Retina (tissue), 1 donor: ENCODE measurements around the gene NAV2.

Experiments used
- DNase-seq: peaks from one replicate; pipeline ENCODE4 v3.0.0-alpha.2; 2016

Gene NAV2

DNA sequence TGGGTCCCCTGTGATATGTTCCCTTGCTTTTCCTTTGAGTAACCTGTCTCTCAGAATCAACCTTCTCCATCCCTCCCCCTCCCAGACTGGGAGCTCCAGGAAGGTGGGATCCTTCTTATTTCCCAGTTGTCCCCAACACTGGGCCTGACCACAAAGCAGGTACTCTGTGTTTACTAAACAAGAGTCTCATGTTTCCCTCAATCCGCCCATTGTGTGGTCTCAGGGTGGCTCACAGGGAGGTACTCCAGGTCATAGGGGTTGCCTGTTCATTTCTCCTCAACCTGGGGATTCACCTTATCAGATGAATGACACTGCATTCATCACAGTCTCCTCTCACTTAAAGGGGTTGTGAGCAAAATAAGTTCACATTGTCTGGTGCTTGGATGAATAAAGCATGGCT, 26.4 kb upstream of the NAV2 start:
- no peak for DNase-seq

DNA sequence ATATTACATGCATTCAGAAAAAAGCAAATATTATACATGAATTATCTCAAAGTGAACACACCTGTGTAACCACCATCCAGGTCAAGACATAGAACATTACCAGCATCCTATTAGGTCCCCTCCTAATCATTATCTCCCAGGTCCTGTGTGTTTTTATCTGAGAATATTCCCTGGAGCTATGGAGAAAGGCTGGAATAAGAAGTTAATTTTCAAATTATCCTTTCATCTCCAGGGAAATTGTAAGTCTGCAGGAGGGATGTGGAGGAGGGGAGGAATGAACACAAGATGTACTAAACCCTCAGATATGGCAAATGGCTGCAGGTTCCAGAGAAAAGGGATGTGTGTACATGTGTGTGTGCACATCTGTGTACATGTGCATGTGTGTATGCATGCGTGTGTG, 25.2 kb upstream of the NAV2 start:
- DNase-seq = no peak

DNA sequence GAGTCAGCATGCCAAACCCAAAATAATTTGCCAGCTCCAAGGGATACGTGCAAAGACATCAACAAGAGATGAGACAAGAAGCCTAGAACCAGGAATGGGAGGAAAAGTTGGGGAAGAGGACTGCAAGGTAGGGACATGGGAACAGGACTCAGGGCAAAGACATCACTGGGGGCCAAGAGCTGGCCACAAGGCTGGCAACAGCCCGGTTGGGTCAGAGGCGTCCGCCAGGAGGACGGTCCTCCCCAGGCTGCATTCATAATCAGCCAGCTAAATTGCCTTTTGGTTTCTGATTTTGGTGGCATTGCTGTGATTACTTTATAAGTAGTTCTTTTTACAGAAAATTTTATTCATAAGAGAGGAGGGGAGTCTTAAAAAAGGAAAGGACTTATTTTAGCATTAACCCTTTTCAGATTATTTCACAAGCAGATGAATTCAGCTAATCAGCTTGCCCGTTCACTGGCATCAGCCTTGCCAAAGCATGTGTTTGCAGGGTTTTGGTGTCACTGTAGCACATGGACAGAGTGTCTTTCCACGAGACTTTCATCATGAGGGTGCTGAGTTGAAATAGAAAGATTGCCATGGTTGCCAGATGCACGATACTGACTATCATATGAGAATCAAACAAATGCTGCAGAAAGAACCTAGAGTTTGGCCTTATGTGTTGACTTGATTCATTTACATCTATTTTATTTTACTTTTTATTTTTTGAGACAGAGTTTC, 23.2 kb upstream of the NAV2 start:
- DNase-seq = no peak

DNA sequence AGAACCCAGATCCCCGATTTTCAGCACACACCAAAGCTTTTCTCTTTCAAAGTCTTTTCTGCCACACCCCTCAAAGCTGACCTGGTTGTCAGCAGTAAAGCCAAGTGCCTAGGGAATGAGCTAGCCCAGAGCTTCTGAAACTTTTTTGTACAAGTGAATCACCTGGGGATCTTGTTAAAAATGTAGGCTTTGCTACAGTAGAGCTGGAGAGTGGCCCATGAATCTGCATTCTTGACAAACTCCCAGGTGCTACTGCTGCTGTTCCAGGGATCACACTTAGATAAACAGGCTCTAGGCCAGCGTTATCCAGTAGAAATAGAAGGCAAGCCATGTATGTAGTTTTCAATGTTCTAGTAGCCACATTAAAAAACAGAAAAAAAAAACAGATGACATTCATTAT, 21.8 kb upstream of the NAV2 start:
- no peak for DNase-seq

DNA sequence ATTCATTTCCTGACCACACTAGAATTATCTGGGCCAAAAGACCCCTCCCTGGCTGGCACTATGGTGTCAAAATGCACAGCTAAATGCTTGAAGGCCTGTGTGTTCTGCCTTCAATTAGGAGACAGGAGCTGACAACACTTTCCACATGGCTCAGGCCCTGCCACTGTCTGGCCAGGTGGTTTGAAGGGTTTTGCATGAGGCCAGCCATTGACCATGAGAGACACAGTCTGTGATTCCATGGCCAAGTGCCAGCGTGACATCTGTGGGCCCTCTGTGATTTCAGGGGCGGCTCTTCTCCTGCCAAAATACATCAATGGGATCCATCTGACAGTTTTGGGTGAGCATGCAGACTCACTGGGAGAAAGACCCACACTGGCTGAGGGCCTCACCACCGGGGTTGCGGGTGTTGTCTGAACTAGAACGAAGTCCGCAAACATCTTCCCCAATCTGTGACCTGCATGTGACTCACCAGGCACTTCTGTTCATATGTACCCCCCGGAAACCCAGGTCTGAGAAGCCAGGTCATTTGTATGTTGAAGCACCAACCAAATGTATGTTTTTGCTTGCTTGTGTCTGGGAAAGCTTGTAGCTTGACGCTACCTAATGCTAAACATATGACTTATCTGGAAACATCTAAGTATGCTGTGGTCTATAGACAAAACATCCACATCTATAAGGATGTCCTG, 20.7 kb upstream of the NAV2 start:
- DNase-seq = no peak

DNA sequence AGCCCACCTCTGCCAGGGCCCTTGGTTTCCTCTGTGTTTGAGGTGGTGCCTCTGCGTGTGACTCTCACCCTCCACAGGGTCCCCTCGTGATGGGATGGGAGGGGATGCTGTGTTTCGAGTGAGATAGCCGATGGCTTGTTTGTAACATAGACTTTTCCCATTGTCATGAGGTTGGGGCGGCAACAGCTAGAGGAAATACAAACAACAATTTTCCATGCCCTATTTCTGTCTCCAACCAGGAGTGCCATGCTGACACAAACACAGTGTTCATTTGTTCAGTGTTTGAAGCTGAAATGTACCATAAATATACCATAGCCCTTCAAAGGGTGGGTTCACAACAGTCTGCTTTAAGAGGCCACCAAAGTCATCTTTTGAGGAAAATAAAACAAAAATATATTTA, 19.5 kb upstream of the NAV2 start:
- no peak for DNase-seq

DNA sequence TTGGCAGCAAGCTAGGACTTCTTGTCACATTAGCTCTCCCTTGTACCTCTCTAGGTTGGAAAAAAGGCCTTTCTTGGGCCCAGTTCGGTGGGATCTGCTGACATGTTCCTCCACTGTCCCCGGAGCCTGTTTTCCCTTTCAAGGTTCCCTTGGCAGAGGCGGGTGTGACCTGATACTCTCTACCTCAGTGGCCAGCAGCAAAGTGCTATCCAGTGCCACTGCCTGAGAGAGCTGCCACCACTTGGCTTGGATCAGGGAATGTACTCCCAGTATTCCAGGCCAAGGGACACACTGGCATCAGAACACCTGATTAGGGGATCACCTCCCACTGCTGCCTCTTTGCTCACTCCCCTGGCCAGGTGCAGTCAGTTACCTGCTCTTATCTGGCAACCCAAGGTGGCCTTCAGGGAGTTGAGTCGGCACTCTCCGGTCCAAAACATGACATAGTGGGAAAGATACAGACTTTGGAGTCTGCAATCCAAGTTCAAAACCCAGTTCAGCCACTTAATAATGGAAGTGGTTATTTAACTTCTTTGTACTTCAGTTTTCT, 17.8 kb upstream of the NAV2 start:
- DNase-seq = no peak

DNA sequence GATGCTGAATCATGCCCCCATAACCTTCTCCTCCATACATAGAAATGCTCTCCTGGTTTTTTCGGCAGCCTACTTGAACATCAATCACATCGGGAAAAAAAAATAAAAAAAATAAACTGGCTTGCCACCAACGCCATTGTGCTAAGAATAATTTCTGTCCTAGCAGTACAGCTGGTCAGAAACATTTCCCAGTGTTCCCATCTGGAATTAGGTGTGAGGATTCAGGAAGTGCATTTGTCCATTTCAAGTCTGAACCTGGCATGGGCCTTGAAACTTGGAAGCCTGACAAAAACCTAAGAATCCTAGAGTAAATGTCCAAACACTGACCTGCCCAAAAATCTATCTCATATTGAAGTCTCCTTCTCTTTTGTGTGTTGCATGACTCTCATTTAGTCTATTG, 16.6 kb upstream of the NAV2 start:
- no peak for DNase-seq

DNA sequence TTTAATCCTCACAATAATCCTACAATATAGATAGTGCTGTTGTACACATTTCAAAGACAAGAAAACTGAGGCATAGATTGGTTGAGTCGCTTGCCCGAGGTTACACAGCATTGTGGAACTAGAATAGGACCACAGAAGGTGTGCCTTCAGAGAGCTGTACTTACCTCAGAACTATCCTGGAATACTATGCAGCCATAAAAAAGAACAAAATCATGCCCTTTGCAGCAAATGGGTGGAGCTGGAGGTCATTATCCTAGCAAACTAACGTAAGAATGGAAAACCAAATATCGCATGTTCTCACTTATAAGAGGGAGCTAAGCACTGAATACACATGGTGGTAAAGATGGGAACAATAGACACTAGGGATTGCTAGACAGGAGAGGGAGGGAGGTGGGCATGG, 15.7 kb upstream of the NAV2 start:
- DNase-seq = no peak

DNA sequence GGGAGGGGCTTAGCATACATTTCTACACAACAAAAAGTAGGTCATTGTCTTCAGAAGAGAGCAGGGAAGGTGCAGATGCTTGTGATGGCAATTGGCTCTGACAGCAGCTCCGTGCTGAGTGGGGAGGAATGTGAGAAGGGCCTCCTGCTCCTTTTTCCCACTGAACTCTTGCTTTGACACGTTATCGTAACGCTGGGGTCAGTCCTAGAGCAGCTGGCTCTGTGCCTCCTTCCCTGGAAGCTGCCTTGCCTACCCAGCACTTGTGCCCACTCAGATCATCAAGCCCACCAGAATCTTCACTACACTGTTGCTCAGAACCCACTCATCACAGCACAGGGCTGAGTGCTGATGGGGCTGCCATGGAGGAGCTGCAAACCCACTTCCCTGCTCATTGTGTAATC, 14.9 kb upstream of the NAV2 start:
- peak; percentile 89 for DNase-seq

DNA sequence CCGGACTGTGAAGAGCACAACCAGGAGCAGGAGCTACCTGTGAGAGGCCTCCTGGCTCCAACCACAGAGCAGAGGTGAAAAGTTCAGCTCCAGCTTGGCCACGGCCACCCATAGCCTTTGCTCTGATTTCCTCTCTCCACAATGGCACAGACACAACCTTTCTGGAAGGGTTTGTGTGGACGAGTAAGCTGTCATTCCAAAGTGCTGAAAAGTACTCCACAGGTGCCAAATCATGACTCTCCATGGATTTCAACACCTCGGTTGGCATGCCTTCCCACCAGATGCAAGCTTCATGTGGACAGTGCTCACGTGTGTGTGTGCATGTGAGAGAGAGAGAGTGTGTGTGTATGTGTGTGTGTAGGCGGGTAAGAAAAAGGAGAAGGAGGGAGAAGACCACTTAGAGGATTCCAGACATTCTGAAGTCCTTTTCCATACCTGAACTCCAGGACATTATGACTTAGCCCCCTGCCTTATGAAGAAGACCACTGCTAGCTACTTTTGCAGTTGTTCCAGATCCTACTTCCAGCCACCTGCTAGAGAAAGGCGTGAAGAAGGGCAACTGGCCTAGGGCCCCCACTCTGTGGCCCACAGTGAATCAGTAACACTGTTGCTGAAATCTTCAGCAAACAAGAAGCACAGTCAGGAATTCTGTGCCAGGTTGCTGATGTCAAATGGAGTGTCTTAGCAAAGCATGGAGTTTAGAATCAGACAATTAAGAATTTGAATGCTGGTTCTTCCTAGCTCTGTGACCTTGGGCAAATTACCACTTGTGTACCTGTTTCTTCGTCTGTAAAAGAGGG, 13.9 kb upstream of the NAV2 start:
- DNase-seq = peak; percentile 29

DNA sequence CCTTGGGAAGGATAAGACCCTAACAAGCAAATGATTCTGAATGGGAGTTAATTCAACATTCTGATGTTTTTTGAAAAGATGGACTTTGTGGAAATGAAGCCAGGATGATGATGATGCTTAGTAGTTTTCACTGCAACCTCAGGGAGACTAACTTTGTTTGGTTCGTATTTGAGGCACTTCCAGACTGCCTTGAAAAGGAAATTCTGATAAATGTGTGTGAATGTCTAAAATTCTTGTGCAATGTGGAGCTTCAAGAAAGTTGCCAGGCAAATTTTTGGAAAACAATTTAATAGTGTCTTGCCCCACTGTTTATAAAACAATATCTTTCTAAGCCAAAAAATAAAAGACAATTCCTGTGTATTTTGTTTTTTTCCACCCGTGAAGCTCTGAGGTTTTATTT, 11.2 kb upstream of the NAV2 start:
- DNase-seq = no peak

DNA sequence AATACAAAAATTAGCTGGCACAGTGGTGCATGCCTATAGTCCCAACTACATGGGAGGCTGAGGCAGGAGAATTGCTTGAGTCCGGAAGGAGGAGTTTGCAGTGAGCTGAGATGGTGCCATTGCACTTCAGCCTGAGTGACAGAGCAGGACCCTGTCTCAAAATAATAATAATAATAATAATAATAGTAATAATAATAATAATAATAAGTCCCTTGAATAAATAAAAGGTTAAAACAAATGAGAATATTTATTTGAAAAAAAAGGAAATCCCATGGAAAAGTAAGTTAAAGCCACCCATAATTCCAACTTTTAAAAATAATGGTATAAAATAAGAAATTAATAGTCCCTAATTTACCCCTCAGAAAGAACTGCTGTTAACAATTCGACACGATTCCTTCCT, 10.0 kb upstream of the NAV2 start:
- DNase-seq = no peak

DNA sequence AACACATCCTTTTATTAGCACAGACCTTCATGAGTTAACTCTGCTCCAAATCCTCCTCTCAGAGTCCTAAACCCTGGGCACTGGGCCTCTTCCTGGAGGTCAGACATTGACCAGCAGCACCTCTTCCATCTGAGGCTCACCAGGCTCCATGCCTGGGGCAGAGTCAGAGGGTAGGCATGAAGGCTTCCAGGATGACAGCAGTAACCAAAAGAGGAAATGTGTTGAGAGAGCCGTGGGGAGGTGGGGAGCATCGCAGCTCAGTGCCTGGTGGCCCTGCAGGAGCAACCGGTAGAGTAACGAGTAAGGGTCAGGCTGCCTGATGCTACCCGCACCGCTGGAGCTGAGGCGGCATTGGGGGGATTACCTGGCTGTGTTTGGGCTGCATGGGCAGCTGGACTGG, 9.4 kb upstream of the NAV2 start:
- DNase-seq = no peak

DNA sequence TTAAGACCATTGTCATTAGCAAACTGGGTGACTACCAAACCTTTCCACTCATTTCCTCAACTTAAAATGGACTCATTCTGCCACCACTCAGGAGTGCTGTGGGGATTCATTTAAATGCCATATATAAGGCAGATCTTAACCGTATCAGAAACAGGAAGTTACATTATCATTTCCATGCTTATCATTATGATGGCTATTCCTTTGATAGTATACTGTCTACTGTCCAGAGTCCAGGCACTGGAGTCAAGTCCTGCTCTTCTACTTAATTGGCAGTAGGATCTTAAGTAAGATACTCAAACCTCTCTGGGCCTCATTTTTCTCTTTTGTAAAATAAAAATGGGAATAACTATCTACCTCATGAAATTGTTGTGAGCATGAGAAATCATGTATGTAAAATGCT, 8.4 kb upstream of the NAV2 start:
- DNase-seq = no peak

DNA sequence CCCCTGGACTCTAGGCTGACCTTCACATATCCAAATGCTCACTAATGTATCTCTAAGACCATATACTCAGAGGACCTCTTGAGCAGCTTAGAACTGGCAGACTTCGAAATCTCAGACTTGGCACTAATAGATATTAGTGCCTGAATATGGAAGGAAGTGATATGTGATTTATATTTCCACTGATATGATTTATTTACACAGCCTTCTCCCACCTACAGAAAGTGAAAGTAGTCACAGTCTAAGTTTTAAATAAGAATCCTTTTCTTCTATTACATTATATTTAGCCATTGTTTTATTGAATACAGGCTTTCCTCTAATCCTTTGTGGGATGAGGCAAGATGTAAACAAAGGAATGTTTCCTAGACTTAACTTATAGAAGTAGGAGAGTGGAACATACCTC, 6.7 kb upstream of the NAV2 start:
- DNase-seq = no peak

DNA sequence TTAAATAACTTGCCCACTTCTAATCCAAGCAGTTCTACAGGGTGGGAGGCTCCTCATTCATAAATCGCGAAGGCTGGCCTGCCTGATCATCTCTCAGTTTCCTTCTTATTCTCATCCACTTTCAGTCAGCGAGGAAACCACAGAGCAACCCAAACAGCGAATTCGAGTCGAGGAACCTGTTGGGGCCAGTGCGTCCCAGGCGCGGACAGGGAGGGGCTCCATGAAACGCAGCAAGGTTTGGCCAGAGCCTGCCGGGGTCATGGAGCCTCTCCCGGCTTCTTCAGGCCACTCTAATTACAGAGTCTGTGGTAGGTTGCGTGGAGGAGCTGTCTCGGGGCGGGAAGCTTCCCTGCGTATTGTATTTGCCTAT, 741 bp upstream of the NAV2 start:
- DNase-seq = no peak

DNA sequence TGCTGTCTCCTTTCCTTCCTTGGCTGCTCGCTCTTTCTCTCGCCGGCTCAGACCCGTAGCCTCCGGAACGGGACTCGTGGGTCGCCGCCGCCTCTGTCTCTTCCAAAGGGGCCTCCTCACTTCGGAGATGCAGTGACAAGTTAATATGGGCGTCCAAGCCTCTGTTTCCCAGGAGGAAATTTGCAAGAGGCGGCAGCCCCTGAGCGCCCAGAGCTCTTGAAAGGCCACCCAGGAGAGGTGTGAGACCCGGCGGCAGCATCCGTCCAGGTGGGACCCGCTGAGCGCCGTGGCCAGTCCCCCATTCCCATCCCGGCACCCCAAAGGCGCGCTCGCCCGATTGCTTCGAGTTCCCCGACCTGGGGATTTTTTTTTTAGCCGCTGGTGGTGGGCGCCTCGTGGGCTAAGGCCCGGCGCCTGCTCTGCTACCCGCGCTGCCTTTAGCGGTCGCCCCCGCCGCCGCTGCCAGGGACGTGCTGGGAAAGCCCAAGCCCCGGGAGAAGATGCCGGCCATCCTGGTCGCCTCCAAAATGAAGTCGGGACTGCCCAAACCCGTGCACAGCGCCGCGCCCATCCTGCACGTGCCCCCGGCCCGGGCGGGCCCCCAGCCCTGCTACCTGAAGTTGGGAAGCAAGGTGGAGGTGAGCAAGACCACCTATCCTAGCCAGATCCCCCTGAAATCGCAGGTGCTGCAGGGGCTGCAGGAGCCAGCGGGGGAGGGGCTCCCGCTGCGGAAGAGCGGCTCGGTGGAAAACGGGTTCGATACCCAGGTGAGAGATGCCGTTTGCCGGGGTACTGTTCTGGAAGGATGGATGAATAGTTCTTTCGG, 772 bp downstream of the NAV2 start:
- peak; percentile 76 for DNase-seq

DNA sequence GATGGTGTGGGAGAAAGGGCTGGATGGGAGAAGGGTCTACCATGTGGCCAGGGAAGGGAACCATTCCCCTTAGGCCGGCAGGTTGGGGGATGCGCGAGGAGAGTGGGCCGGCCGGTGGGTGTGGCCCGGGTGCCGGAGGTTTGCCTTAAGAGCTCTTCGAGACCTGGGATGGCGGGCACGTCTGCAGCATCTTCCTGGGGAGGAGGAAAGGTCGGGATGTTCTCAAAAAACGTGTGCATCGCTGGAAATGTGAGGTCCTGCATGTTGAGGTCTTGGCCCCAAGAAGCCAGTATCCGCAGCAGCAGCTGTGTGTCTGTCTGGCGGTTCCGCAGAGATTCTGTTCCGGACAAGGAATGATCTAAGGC, 1.4 kb downstream of the NAV2 start:
- no peak for DNase-seq

DNA sequence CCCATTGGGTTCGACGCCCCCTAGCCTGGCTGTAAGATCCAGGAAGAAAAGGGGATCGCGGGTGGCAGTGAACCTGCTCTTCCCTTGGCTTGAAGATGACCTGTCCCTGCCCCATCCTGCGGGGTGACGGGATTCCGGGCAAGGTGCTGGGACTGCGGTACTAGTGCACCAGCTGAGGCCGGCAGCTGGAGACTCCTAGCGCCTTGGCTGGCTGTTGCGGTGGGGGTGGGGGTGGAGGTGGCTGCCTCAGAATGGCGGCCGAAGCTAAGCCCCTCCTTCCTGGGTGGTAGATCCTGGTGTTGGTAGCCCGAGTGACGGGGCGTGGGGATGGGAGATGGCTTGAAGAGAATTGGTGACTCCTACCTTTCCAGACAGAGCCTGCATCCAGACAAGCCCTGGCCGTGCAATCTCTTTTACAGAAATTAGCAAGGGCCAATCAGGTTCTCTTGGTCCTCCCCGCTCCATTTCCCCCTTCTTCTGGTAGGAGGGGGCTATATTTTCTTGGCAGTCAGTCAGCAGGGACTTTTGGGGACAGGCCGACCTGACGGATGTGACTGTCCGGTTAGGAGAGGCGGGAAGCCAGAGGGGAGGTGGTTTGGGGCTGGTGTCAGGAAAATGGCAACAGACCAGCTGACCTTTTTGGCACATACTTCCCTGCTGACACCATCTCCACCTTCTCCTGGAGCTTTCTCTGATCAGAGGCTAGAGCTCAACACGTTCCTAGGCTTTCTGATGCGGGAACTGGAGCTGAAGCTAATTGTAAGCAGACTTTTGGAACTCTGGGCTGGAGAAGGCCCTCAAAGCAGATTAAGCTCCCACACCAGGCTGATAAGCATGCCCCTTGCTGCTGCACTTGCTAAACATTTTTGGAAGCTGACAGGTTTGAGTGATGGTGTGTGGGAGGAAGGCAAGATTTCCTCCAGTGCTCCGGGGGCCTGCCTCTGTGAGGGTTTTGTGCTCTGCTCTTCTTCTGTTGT, 2.0 kb downstream of the NAV2 start:
- DNase-seq = peak; percentile 67

DNA sequence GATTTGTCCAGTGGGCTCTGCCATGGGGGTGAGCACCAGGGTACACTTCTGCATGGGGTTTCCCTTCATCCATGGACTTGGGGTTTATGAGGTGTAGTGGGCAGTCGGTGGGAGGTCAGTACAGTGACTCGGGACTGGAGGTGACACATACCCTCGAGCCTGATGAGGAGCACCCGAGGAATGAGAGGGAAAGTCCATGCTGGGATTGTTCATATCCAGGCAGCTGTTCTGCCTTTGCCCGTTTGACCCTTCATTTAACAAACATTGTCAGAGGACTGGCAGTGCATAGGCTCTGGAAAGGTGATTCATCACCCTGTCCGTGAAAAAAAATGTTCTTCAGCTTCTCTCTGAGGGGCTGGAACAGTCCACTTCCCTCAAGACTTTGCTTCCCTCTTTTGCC, 2.7 kb downstream of the NAV2 start:
- no peak for DNase-seq

DNA sequence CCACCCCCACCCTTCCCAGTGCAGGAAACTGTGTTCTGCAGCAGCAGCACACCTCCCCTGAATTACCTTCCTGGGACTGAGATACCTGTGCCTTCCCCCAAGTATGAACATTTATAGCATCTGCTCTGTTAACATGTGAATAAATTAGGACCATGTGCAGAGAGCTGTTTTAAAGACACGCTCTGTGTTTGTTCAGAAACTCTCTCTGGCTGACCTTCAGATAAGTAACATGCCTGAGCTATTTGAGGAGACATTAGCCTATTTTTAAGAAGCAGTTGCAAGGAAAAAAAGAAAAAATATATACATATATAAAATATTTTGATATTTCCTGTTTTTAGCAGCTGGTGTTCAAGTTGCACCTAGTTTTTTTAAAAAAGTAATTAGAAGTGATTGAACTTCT, 5.4 kb downstream of the NAV2 start:
- no peak for DNase-seq
